ENCODE measurements around the gene PDE6A.

PDE6A gene

GRCh38 chr5:149944666-149945065 is at the start of gene PDE6A:
TSS of gene PDE6A (minus strand) at chr5:149944793. CDS start at chr5:149944673, 120 bp downstream.
- no peak within 1 kb of the TSS for H3K4me3 ChIP-seq
- H3K27ac ChIP-seq, result no peak within 1 kb of the TSS
- no peak for DNase-seq (ENCODE audit: low spot score)
- TF ChIP-seq CTCF (IDR thresholded peaks at IDR 0.05), result no peak

GRCh38 chr5:149993471-149993870 is 48.9 kb upstream of the PDE6A start:
- Histone ChIP-seq H3K4me3 (no peak overlapping the region), H3K27ac (no peak overlapping the region)
- TF ChIP-seq CTCF (IDR thresholded peaks at IDR 0.05), result no peak
- DNase-seq (ENCODE audit: low spot score), result no peak

DNA sequence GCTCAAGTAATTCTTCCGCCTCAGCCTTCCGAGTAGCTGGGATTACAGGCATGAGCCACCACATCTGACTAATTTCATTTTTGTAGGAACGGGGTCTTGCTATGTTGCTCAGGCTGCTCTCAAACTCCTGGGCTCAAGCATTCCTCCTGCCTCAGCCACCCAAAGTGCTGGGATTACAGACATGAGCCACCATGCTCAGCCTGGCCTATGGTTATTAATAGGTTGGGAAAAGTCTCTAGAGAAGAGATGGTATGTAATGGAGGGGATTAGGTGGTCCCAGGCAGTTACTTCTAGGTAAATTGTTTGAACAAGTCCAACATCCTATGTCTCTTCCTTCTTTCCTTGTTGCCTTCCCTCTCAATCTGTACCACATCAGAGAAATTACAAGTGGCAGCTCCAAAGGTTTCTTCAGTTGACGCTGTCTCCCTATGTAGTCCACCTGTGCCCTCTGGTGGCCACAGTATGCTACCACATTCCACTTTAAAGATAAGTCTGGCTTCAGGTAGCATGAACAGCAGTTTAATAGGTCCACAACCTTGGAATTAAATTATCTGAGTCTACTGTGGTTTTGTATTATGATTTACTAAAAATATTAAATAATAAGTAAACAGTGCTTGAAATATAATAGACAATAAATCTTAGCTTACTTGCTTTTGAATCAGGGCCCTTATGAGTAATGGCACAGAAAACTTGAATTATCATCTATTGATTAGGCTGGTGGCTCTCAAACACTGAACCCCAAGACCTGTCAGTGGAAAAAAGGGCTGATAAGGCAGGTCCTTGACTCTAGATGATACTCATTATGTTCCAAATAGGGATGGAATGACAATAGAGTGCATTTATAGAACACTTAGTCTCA is 46.2 kb upstream of the PDE6A start:
- Histone ChIP-seq H3K27ac (no peak overlapping the region), H3K4me3 (no peak overlapping the region)
- DNase-seq (ENCODE audit: low spot score), result no peak
- TF ChIP-seq CTCF (IDR thresholded peaks at IDR 0.05), result peak; percentile 93

DNA sequence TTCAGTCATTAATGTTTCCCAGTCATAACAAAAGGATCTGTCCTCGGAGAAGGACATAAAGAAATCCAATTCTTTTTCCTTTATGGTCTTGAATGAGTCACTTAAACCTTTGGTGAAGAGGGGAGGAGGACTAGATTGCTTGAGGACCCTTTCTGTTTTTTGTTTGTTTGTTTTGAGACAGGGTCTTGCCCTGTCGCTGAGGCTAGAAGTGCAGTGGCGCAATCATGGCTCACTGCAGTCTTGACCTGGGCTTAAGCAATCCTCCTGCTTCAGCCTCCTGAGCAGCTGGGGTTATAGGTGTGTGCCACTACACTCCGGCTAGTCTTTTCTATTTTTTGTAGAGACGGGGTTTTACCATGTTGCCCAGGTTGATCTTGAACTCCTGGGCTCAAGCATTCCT is 43.5 kb upstream of the PDE6A start:
- no peak for TF ChIP-seq CTCF (IDR thresholded peaks at IDR 0.05)
- Histone ChIP-seq H3K27ac (no peak overlapping the region), H3K4me3 (no peak overlapping the region)
- DNase-seq (ENCODE audit: low spot score), result no peak

DNA sequence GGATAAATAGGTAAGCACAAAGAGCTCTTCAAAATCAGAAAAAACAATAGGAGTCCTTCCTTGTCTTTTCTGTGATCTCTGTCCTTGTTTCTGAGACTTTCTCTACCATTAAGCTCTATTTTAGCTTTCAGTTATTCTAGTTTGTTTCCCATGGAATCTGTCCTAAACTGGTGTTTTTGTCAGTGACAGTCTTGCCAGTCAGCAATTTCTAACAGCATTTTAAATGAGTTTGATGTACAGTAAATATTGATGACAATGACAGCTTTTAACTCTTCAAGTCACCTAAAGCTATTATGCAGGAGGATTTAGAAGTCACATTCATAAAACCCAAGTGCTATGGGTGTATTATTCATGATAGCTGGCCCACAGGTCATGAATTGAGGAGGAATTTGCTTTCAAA is 37.9 kb upstream of the PDE6A start:
- TF ChIP-seq CTCF (IDR thresholded peaks at IDR 0.05), result no peak
- Histone ChIP-seq H3K4me3 (no peak overlapping the region), H3K27ac (no peak overlapping the region)
- no peak for DNase-seq (ENCODE audit: low spot score)

DNA sequence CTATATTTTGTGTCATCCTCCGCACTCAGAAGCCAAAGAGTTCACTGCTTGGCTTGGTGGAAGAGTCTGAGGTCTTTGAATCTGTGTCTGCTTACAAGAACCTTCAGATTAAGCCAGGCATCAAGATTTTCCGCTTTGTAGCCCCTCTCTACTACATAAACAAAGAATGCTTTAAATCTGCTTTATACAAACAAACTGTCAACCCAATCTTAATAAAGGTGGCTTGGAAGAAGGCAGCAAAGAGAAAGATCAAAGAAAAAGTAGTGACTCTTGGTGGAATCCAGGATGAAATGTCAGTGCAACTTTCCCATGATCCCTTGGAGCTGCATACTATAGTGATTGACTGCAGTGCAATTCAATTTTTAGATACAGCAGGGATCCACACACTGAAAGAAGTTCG is 36.6 kb upstream of the PDE6A start:
- no peak for DNase-seq (ENCODE audit: low spot score)
- Histone ChIP-seq H3K4me3 (no peak overlapping the region), H3K27ac (no peak overlapping the region)
- no peak for TF ChIP-seq CTCF (IDR thresholded peaks at IDR 0.05)

- Histone ChIP-seq H3K4me3 (no peak overlapping the region), H3K27ac (no peak overlapping the region)
- no peak for TF ChIP-seq CTCF (IDR thresholded peaks at IDR 0.05)
- no peak for DNase-seq (ENCODE audit: low spot score)
Measured at GRCh38 chr5:149979896-149980295, 35.3 kb upstream of the PDE6A start.
